GM12801 (cell line): ENCODE results near the gene NR1I3.

Experiments
- CTCF ChIP-seq: IDR thresholded peaks from one replicate; pipeline ENCODE4 v1.5.1; 2011; ENCODE audit warnings: control low read depth; ENCODE audit not compliant: insufficient read length; ENCODE audit errors: extremely low read depth

Gene NR1I3

GRCh38 chr1:161233102-161233501 is 4.9 kb downstream of the NR1I3 start:
- no peak for TF ChIP-seq CTCF

- no peak for TF ChIP-seq CTCF
Measured at GRCh38 chr1:161230762-161231161, 7.2 kb downstream of the NR1I3 start.

GRCh38 chr1:161229896-161230295 is 8.1 kb downstream of the NR1I3 start:
- TF ChIP-seq CTCF: no peak

- no peak for TF ChIP-seq CTCF
Measured at GRCh38 chr1:161228032-161228431, 10.0 kb downstream of the NR1I3 start.

GRCh38 chr1:161227196-161227871 is 10.7 kb downstream of the NR1I3 start:
- TF ChIP-seq CTCF: no peak

- TF ChIP-seq CTCF: no peak
Measured at GRCh38 chr1:161226759-161227158, 11.2 kb downstream of the NR1I3 start.

- TF ChIP-seq CTCF: no peak
Measured at GRCh38 chr1:161226320-161226711, 11.7 kb downstream of the NR1I3 start.
